Endothelial cell of umbilical vein (primary cell): ENCODE data around the gene KIF2C. TPM values are rescaled to one million over a fixed set of nuclear protein-coding genes. Genes with fewer than 3 reads are reported as not detected.
A peak's percentile ranks its signal among the peaks of the same experiment; 100 is the strongest.

Experiments
- BruUV-seq: library from RNA; stranded (reverse); fragments of 400-500 nt; replicated peaks from 2 replicates; lab custom pipeline; 2021; lab: Mats Ljungman, UMichigan
- CTCF ChIA-PET: fragments of 300-600, 350-600 bp; sonication (Branson Sonifier 250); formaldehyde crosslinking; loops from one replicate; lab custom pipeline; 2021; ENCODE audit warnings: antibody characterized with exemption, inconsistent platforms; lab: Charles Lee
- POLR2A ChIA-PET: fragments of 300-600, 350-600 bp; sonication (Branson Sonifier 250); formaldehyde crosslinking; loops from one replicate; lab custom pipeline; 2021; ENCODE audit warnings: antibody characterized with exemption, inconsistent platforms; lab: Charles Lee
- DNase-seq: peaks from one replicate; pipeline ENCODE4 v3.0.0-alpha.2; 2011; ENCODE audit warnings: low read depth, low spot score
- FAIRE-seq: peaks from 2 replicates; lab custom pipeline; 2011; peaks lifted over from hg19 to GRCh38; lab: Jason Lieb, UNC
- H2AFZ ChIP-seq: 2 replicates; pipeline ENCODE4 v1.6.0; 2012; ENCODE audit warnings: low read depth, low read length, control low read depth, inconsistent platforms
- H3K27ac ChIP-seq: 2 replicates; pipeline ENCODE4 v1.5.1; 2011; ENCODE audit warnings: low read depth, mild to moderate bottlenecking, control low read depth, low read length, moderate library complexity; ENCODE audit not compliant: insufficient read depth
- H3K27me3 ChIP-seq, 2 experiments: 2 replicates each; pipeline versions ENCODE4 v1.6.0 to v1.6.1; 2011; ENCODE audit warnings: low read length in 2 of 2, mixed read lengths in 1 of 2; ENCODE audit not compliant: control insufficient read depth in 2 of 2, insufficient read depth in 2 of 2
- H3K36me3 ChIP-seq, 2 experiments: 2 replicates in 1 of 2; 3 replicates in 1 of 2; pipeline ENCODE4 v1.5.1; 2011; ENCODE audit warnings: low read length in 2 of 2, mild to moderate bottlenecking in 1 of 2, moderate library complexity in 1 of 2; ENCODE audit not compliant: control insufficient read depth in 2 of 2, insufficient read depth in 2 of 2; ENCODE audit errors: extremely low read depth in 1 of 2
- H3K4me1 ChIP-seq: 3 replicates; pipeline ENCODE4 v1.5.1; 2011; ENCODE audit warnings: mild to moderate bottlenecking, low read length; ENCODE audit not compliant: control insufficient read depth, insufficient read depth; ENCODE audit errors: extremely low read depth
- H3K4me2 ChIP-seq: 2 replicates; pipeline ENCODE4 v1.6.1; 2011; ENCODE audit warnings: low read length, control low read depth, mixed read lengths; ENCODE audit not compliant: insufficient read depth
- H3K4me3 ChIP-seq, 3 experiments: fragments of 200-600 bp in 1 of 3; sonication (generic), shearing (Covaris generic) in 1 of 3; replicated peaks in 1 of 3; 2 replicates each; pipeline ENCODE4 v1.5.1; 2011 to 2016; ENCODE audit warnings: control low read depth in 3 of 3, low read length in 3 of 3, mild to moderate bottlenecking in 2 of 3, inconsistent platforms in 1 of 3, low read depth in 1 of 3, moderate library complexity in 1 of 3; ENCODE audit not compliant: insufficient read depth in 1 of 3
- H3K79me2 ChIP-seq: 2 replicates; pipeline ENCODE4 v1.6.0; 2012; ENCODE audit warnings: low read length, inconsistent platforms; ENCODE audit not compliant: control insufficient read depth, insufficient read depth
- H3K9ac ChIP-seq: replicated peaks from 2 replicates; pipeline ENCODE3; 2011; ENCODE audit warnings: low read length, control low read depth; ENCODE audit not compliant: insufficient read depth; ENCODE audit errors: extremely low read depth
- H3K9me1 ChIP-seq: replicated peaks from 3 replicates; pipeline ENCODE4 v1.6.0; 2011; ENCODE audit warnings: mild to moderate bottlenecking, low read length; ENCODE audit not compliant: control insufficient read depth, insufficient read depth; ENCODE audit errors: extremely low read depth
- H3K9me3 ChIP-seq: replicated peaks from 2 replicates; pipeline ENCODE4 v1.5.1; 2012; ENCODE audit warnings: low read length, inconsistent platforms; ENCODE audit not compliant: control insufficient read depth, insufficient read depth
- H4K20me1 ChIP-seq: replicated peaks from 2 replicates; pipeline ENCODE3; 2011; ENCODE audit warnings: mild to moderate bottlenecking, low read length; ENCODE audit not compliant: control insufficient read depth, insufficient read depth; ENCODE audit errors: extremely low read depth
- MAX ChIP-seq: IDR thresholded peaks from 2 replicates; pipeline ENCODE4 v1.6.1; 2011; ENCODE audit not compliant: insufficient read depth, insufficient read length
- POLR2AphosphoS5 ChIP-seq: IDR thresholded peaks from 2 replicates; pipeline ENCODE4 v1.6.1; 2012; ENCODE audit warnings: low read depth, mild to moderate bottlenecking, control low read depth, low read length, moderate library complexity; ENCODE audit not compliant: insufficient read depth
- dilution Hi-C: fragments of 300-500 bp; cut with MboI; formaldehyde crosslinking; loops from one replicate; pipeline ENCODE4 v1.15.0; 2019; ENCODE audit warnings: low sequenced_read_pairs; ENCODE audit not compliant: extremely low pct_ligation_motif_present
- intact Hi-C: fragments of 100-400 bp; cut with micrococcal nuclease; formaldehyde crosslinking; loops from one replicate; pipeline ENCODE4 v1.10.0; 2022
- polyA plus RNA-seq, 4 experiments: library from polyadenylated mRNA; depleted of rRNA in 3 of 4; stranded (reverse) in 3 of 4; unstranded in 1 of 4; fragments of >200 nt; gene quantifications; 2 replicates each; pipeline versions ENCODE4 v1.2.1 to v1.2.3, GENCODE V29; 2011 to 2012; ENCODE audit warnings: missing spikeins in 1 of 4
- small RNA-seq: library from RNA; depleted of rRNA; stranded (forward); fragments of <200 nt; gene quantifications from one replicate; pipeline ENCODE3, GENCODE V24; 2012; ENCODE audit warnings: low replicate concordance, low read depth; ENCODE audit not compliant: insufficient read depth, insufficient read length
- total RNA-seq: library from RNA; stranded (reverse); gene quantifications from 2 replicates; pipeline ENCODE4 v1.2.3, GENCODE V29; 2021

KIF2C gene
- total and polyA plus RNA-seq, 2 donors (not counting 3 experiments of a cell fraction or from before 2014, with no cell fraction given) = 27.1 to 53.7 TPM

GRCh38 chr1:44817307-44817706 lies 77.7 kb downstream of the KIF2C start:
- H3K4me1 ChIP-seq = peaks cover 17% of the 10 kb centered on the region
- H3K27me3 ChIP-seq = no peaks in the 10 kb centered on the region
- H3K4me3 ChIP-seq = no peak overlapping the region
- no peaks in the 10 kb centered on the region for H3K79me2 ChIP-seq
- dilution Hi-C loops (no loop called here), intact Hi-C loops (no loop called here)
- no peak overlapping the region for H2AFZ ChIP-seq
- DNase-seq (no peak), FAIRE-seq (peak; percentile 24)
- no peak overlapping the region for H3K9ac ChIP-seq
- no peaks in the 10 kb centered on the region for H4K20me1 ChIP-seq
- no peaks in the 10 kb centered on the region for H3K9me1 ChIP-seq
- CTCF ChIA-PET = interaction anchor here (0.8 to 7.1 kb wide), 6 partner anchors 9 to 197 kb away, joined by 3 to 57 read pairs (median 4); partner anchors contain the start of genes BTBD19 and PLK3
- no peaks in the 10 kb centered on the region for H3K9me3 ChIP-seq
- BruUV-seq = no TSS peak
- POLR2A ChIA-PET = interaction anchor here (0.9 to 7.3 kb wide), 3 partner anchors 9 to 16 kb away, joined by 3 to 97 read pairs (median 48); partner anchors contain the start of genes BTBD19, DYNLT4 and PLK3
- H3K36me3 ChIP-seq = peaks cover 7 to 12% of the 10 kb centered on the region in 2 experiments
- TF ChIP-seq POLR2AphosphoS5 (peak; percentile 12), MAX (no peak)
- no peak overlapping the region for H3K4me2 ChIP-seq
- no peak overlapping the region for H3K27ac ChIP-seq

Small RNAs within 50 kb of the gene (small RNA-seq; reads per million reads assigned to genes)
- 95.2 reads per million, percentile 97 among the genes with 10 or more reads in this experiment for gene RNU5D-1
- gene RNU5F-1 = 19.7 reads per million, percentile 78 among the genes with 10 or more reads in this experiment
- gene SNORD38A = 1,656 reads per million, percentile 100 among the genes with 10 or more reads in this experiment
- not detected for gene SNORD38B
- gene SNORD46 = 4.4 reads per million, percentile 32 among the genes with 10 or more reads in this experiment
- not detected for gene SNORD55

Other genes with a start within 250 kb of the KIF2C start
- 5.3 and 5.7 TPM in 2 replicates for gene TMEM53, start 65.4 kb upstream of the KIF2C start, total RNA-seq
- 16.5 and 24.7 TPM in 2 replicates for gene TMEM53, start 65.4 kb upstream of the KIF2C start, polyA plus RNA-seq
- not detected in 2 replicates for gene ARMH1, start 65.1 kb upstream of the KIF2C start, total RNA-seq
- gene ARMH1, start 65.1 kb upstream of the KIF2C start, polyA plus RNA-seq = 0.17 and 0.48 TPM in 2 replicates
- gene RNU5D-1, start 8.7 kb upstream of the KIF2C start, total RNA-seq = not detected in 2 replicates
- gene RNU5D-1, start 8.7 kb upstream of the KIF2C start, polyA plus RNA-seq = not detected in 2 replicates
- 1,842 and 1,896 TPM in 2 replicates for gene RPS8, start 35.7 kb downstream of the KIF2C start, total RNA-seq
- gene RPS8, start 35.7 kb downstream of the KIF2C start, polyA plus RNA-seq = 1,808 and 2,306 TPM in 2 replicates
- 0.21 TPM in 1 of 2 replicates, not detected in the other for gene BEST4, start 48.3 kb downstream of the KIF2C start, total RNA-seq
- 0.21 and 0.29 TPM in 2 replicates for gene BEST4, start 48.3 kb downstream of the KIF2C start, polyA plus RNA-seq
- 55.0 and 60.0 TPM in 2 replicates for gene PLK3, start 60.5 kb downstream of the KIF2C start, total RNA-seq
- gene PLK3, start 60.5 kb downstream of the KIF2C start, polyA plus RNA-seq = 66.7 and 90.1 TPM in 2 replicates
- 0.62 and 1.1 TPM in 2 replicates for gene DYNLT4, start 67.5 kb downstream of the KIF2C start, total RNA-seq
- 0.46 and 1.1 TPM in 2 replicates for gene DYNLT4, start 67.5 kb downstream of the KIF2C start, polyA plus RNA-seq
- 69.9 and 72.5 TPM in 2 replicates for gene BTBD19, start 68.7 kb downstream of the KIF2C start, total RNA-seq
- gene BTBD19, start 68.7 kb downstream of the KIF2C start, polyA plus RNA-seq = 97.9 and 115 TPM in 2 replicates
- gene PTCH2, start 103.4 kb downstream of the KIF2C start, total RNA-seq = 1.8 and 1.9 TPM in 2 replicates
- gene PTCH2, start 103.4 kb downstream of the KIF2C start, polyA plus RNA-seq = 1.8 and 2.6 TPM in 2 replicates
- gene EIF2B3, start 246.8 kb downstream of the KIF2C start, total RNA-seq = 39.6 and 45.1 TPM in 2 replicates
- gene EIF2B3, start 246.8 kb downstream of the KIF2C start, polyA plus RNA-seq = 25.7 and 28.4 TPM in 2 replicates